C4-2B (cell line): Measurements from ENCODE around the gene GLI3.

Experiments
- H3K27ac ChIP-seq: fragments of 450-650 bp; 2 replicates; pipeline ENCODE4 v1.5.1; 2017
- CTCF ChIP-seq: fragments of 450-650 bp; conservative IDR thresholded peaks from 2 replicates; pipeline ENCODE4 v1.5.1; 2017; ENCODE audit warnings: mild to moderate bottlenecking
- ZFX ChIP-seq: fragments of 450-650 bp; IDR thresholded peaks from 2 replicates; pipeline ENCODE4 v1.6.1; 2017

Gene GLI3

GRCh38 chr7:42071372-42072261, 165.4 kb downstream of the GLI3 start:
- no peak for TF ChIP-seq ZFX
- TF ChIP-seq CTCF = no peak; the same call in 1 of the 2 replicates
- no peak overlapping the region for H3K27ac ChIP-seq

- no peak overlapping the region for H3K27ac ChIP-seq
- TF ChIP-seq CTCF (no peak), ZFX (no peak)
These were observed 166.9 kb downstream of the GLI3 start for GRCh38 chr7:42070068-42070467.

- no peak for TF ChIP-seq CTCF
- TF ChIP-seq ZFX = no peak
- no peak overlapping the region for H3K27ac ChIP-seq
These were observed 167.4 kb downstream of the GLI3 start for GRCh38 chr7:42069590-42069989.

GRCh38 chr7:42068554-42069280, 168.3 kb downstream of the GLI3 start:
- no peak overlapping the region for H3K27ac ChIP-seq
- TF ChIP-seq ZFX (no peak), CTCF (no peak)

- TF ChIP-seq CTCF = no peak
- no peak for TF ChIP-seq ZFX
These were observed 171.1 kb downstream of the GLI3 start for GRCh38 chr7:42065942-42066341.

GRCh38 chr7:42065015-42065414, 172.0 kb downstream of the GLI3 start:
- TF ChIP-seq ZFX (no peak), CTCF (no peak)
- no peak overlapping the region for H3K27ac ChIP-seq

More at GRCh38 chr7:42065942-42066341, 171.1 kb downstream of the GLI3 start:
- no peak overlapping the region for H3K27ac ChIP-seq

- TF ChIP-seq ZFX (no peak), CTCF (no peak)
- H3K27ac ChIP-seq = no peak overlapping the region
These were observed 172.5 kb downstream of the GLI3 start for GRCh38 chr7:42064534-42064933.
